HG03095 (cell line): ENCODE results near the gene ZNF667.

ENCODE experiments used
- ATAC-seq: cut with Tn5 transposase; IDR thresholded peaks from one replicate; pipeline ENCODE4 v1.9.1; 2021; ENCODE audit warnings: moderate library complexity; ENCODE audit not compliant: unreplicated experiment

ZNF667 gene

GRCh38 chr19:56393119-56394012 is 83.8 kb downstream of the ZNF667 start, which contains the start of gene ZNF582:
Gene ZNF582 (minus strand): TSS chr19:56393534. CDS start chr19:56391752, 1,782 bp downstream.
- ATAC-seq, result peak; percentile 87
